Gastrocnemius medialis (tissue), 4 donors: ENCODE results near the gene TANC1. TPM values are rescaled to one million over a fixed set of nuclear protein-coding genes. Genes with fewer than 3 reads are reported as not detected.

Source experiments
- ATAC-seq, 2 donors: fragments of 150-250 bp; one replicate each; pipeline ENCODE4 v1.9.1; 2016
- DNase-seq, 2 donors: peaks; one replicate each; pipeline ENCODE4 v3.0.0-alpha.2; 2019
- H3K27ac ChIP-seq, 4 donors: fragments of 200-600 bp; sonication (generic); 1 replicate in 1 of 4; 2 replicates in 3 of 4; pipeline ENCODE4 v1.5.1; 2016 to 2018; ENCODE audit warnings: mild to moderate bottlenecking in 2 of 4, moderate library complexity in 1 of 4
- H3K27me3 ChIP-seq, 3 donors: fragments of 200-600 bp; sonication (generic) in 2 of 3; 1 replicate in 1 of 3; 2 replicates in 2 of 3; pipeline versions ENCODE4 v1.5.1 to v1.6.0; 2016 to 2019; ENCODE audit warnings: mild to moderate bottlenecking in 1 of 3, moderate library complexity in 1 of 3
- H3K36me3 ChIP-seq, 2 donors: fragments of 200-600 bp; sonication (generic) in 1 of 2; one replicate each; pipeline ENCODE4 v1.5.1; 2017 to 2018
- H3K4me1 ChIP-seq, 2 donors: fragments of 200-600 bp; sonication (generic) in 1 of 2; one replicate each; pipeline ENCODE4 v1.5.1; 2016 to 2017; ENCODE audit warnings: mild to moderate bottlenecking in 2 of 2
- H3K4me3 ChIP-seq, 4 donors: fragments of 200-600 bp; sonication (generic) in 3 of 4; 1 replicate in 1 of 4; 2 replicates in 3 of 4; pipeline ENCODE4 v1.5.1; 2016 to 2019; ENCODE audit warnings: mild to moderate bottlenecking in 2 of 4
- H3K9me3 ChIP-seq, 3 donors: fragments of 200-600 bp; sonication (generic) in 2 of 3; 1 replicate in 1 of 3; 2 replicates in 2 of 3; pipeline ENCODE4 v1.5.1; 2016 to 2019
- CTCF ChIP-seq, 5 experiments: fragments of 450-650 bp in 3 of 5; fragments of 200-600 bp in 2 of 5; sonication (generic) in 2 of 5; IDR thresholded peaks in 4 of 5; conservative IDR thresholded peaks in 1 of 5; 1 replicate in 4 of 5; 2 replicates in 1 of 5; pipeline ENCODE4 v1.5.1; 2016 to 2019; ENCODE audit warnings: antibody characterized with exemption in 5 of 5, mild to moderate bottlenecking in 3 of 5, moderate library complexity in 3 of 5
- POLR2A ChIP-seq, 2 donors: fragments of 450-650 bp; IDR thresholded peaks; one replicate each; pipeline ENCODE4 v1.6.1; 2017; ENCODE audit warnings: antibody characterized with exemption in 2 of 2, mild to moderate bottlenecking in 2 of 2, moderate library complexity in 2 of 2
- in situ Hi-C, 4 donors: fragments of 200-750 bp; cut with MboI; loops; one replicate each; pipeline versions ENCODE4 v1.15.0 to v1.8.0; 2017; ENCODE audit warnings: low sequenced_read_pairs in 4 of 4
- intact Hi-C: fragments of 100-400 bp; cut with DNase I; formaldehyde crosslinking; loops from one replicate; pipeline ENCODE4 v1.15.1; 2023; ENCODE audit warnings: low total_unique reads
- total RNA-seq, 4 donors: library from RNA; depleted of rRNA; stranded (reverse); fragments of >200 nt; gene quantifications; one replicate each; pipeline versions ENCODE4 v1.1.0 to v1.2.3, GENCODE V29; 2016

The TANC1 gene
- total RNA-seq, 4 donors from 2014 or later, result 5.1 to 9.9 (median 5.4) TPM

- ATAC-seq (no peak), DNase-seq (no peak)
- Histone ChIP-seq H3K27ac (no peak overlapping the region), H3K27me3 (no peaks in the 10 kb centered on the region), H3K4me1 (no peaks in the 10 kb centered on the region), H3K4me3 (no peak overlapping the region), H3K36me3 (no peaks in the 10 kb centered on the region), H3K9me3 (no peaks in the 10 kb centered on the region)
- in situ Hi-C loops, result no loop called here
- no peak for TF ChIP-seq CTCF (IDR thresholded peaks at IDR 0.05 in 4 of 5, conservative IDR thresholded peaks at IDR 0.05 in 1 of 5)
- no peak for TF ChIP-seq POLR2A (IDR thresholded peaks at IDR 0.05)
- intact Hi-C loops, result no loop called here
Observed at GRCh38 chr2:159076241-159076640, 107.8 kb downstream of the TANC1 start.

GRCh38 chr2:159077869-159078268 lies 109.4 kb downstream of the TANC1 start:
- no peak for TF ChIP-seq CTCF (IDR thresholded peaks at IDR 0.05 in 4 of 5, conservative IDR thresholded peaks at IDR 0.05 in 1 of 5)
- no peak for TF ChIP-seq POLR2A (IDR thresholded peaks at IDR 0.05)
- Histone ChIP-seq H3K4me1 (no peaks in the 10 kb centered on the region), H3K36me3 (no peaks in the 10 kb centered on the region), H3K4me3 (no peak overlapping the region), H3K27ac (no peak overlapping the region), H3K27me3 (no peaks in the 10 kb centered on the region), H3K9me3 (no peaks in the 10 kb centered on the region)
- no peak for ATAC-seq
- intact Hi-C loops, result no loop called here
- no peak for DNase-seq
- in situ Hi-C loops, result no loop called here

- DNase-seq (no peak), ATAC-seq (no peak)
- in situ Hi-C loops, result no loop called here
- Histone ChIP-seq H3K9me3 (no peaks in the 10 kb centered on the region), H3K27me3 (no peaks in the 10 kb centered on the region), H3K27ac (no peak overlapping the region), H3K4me3 (no peak overlapping the region), H3K4me1 (no peaks in the 10 kb centered on the region), H3K36me3 (no peaks in the 10 kb centered on the region)
- intact Hi-C loops, result no loop called here
- TF ChIP-seq POLR2A (IDR thresholded peaks at IDR 0.05), result no peak
- no peak for TF ChIP-seq CTCF (IDR thresholded peaks at IDR 0.05 in 4 of 5, conservative IDR thresholded peaks at IDR 0.05 in 1 of 5)
Observed at GRCh38 chr2:159078443-159078842, 110.0 kb downstream of the TANC1 start.

- no peak for DNase-seq
- ATAC-seq, result no peak
- intact Hi-C loops (no loop called here), in situ Hi-C loops (no loop called here)
- H3K27me3 ChIP-seq, result no peaks in the 10 kb centered on the region
- no peaks in the 10 kb centered on the region for H3K36me3 ChIP-seq
- H3K4me1 ChIP-seq, result peaks cover 0 to 6% of the 10 kb centered on the region in 2 donors
- no peak for TF ChIP-seq POLR2A (IDR thresholded peaks at IDR 0.05)
- no peak for TF ChIP-seq CTCF (IDR thresholded peaks at IDR 0.05 in 4 of 5, conservative IDR thresholded peaks at IDR 0.05 in 1 of 5)
- H3K4me3 ChIP-seq, result no peak overlapping the region
- no peaks in the 10 kb centered on the region for H3K9me3 ChIP-seq
- no peak overlapping the region for H3K27ac ChIP-seq
Observed at GRCh38 chr2:159080641-159081040, 112.2 kb downstream of the TANC1 start.

GRCh38 chr2:159082119-159082518 lies 113.7 kb downstream of the TANC1 start:
- DNase-seq (no peak), ATAC-seq (no peak)
- intact Hi-C loops (no loop called here), in situ Hi-C loops (no loop called here)
- Histone ChIP-seq H3K27me3 (no peaks in the 10 kb centered on the region), H3K4me1 (peaks cover 0 to 6% of the 10 kb centered on the region in 2 donors), H3K36me3 (no peaks in the 10 kb centered on the region), H3K4me3 (no peak overlapping the region), H3K9me3 (no peaks in the 10 kb centered on the region), H3K27ac (no peak overlapping the region)
- TF ChIP-seq CTCF (IDR thresholded peaks at IDR 0.05 in 4 of 5, conservative IDR thresholded peaks at IDR 0.05 in 1 of 5) (no peak), POLR2A (IDR thresholded peaks at IDR 0.05) (no peak)
